HL-60 (cell line): ENCODE data around the gene CNDP1.

Experiments
- DNase-seq, 2 experiments: peaks; one replicate each; pipeline ENCODE4 v3.0.0-alpha.2; 2010 to 2020; ENCODE audit warnings: low read depth in 1 of 2, low spot score in 1 of 2
- H3K27ac ChIP-seq: fragments of 250-450 bp; sonication (Bioruptor Pico); replicated peaks from 2 replicates; pipeline ENCODE4 v1.5.1; 2020; ENCODE audit warnings: mild to moderate bottlenecking, moderate library complexity
- H3K27me3 ChIP-seq: fragments of 250-450 bp; sonication (Bioruptor Pico); 2 replicates; pipeline ENCODE4 v1.5.1; 2021; ENCODE audit warnings: mild to moderate bottlenecking, moderate library complexity; ENCODE audit not compliant: insufficient read depth, poor library complexity, severe bottlenecking
- H3K4me3 ChIP-seq: replicated peaks from 2 replicates; pipeline ENCODE4 v1.5.1; 2011; ENCODE audit warnings: mild to moderate bottlenecking, control low read depth, low read length; ENCODE audit not compliant: insufficient read depth
- CTCF ChIP-seq: IDR thresholded peaks from one replicate; pipeline ENCODE4 v1.5.1; 2011; ENCODE audit warnings: low read length, control low read depth, inconsistent platforms; ENCODE audit not compliant: insufficient read depth
- GABPA ChIP-seq: IDR thresholded peaks from 2 replicates; pipeline ENCODE4 v1.6.1; 2012; ENCODE audit warnings: low read depth
- POLR2AphosphoS5 ChIP-seq: IDR thresholded peaks from 2 replicates; pipeline ENCODE4 v1.6.1; 2012; ENCODE audit warnings: low read depth
- SPI1 ChIP-seq: IDR thresholded peaks from 2 replicates; pipeline ENCODE4 v1.6.1; 2012; ENCODE audit warnings: low read depth, mild to moderate bottlenecking, borderline replicate concordance
- TF ChIP-seq, protein P1 (sequence below): IDR thresholded peaks from 2 replicates; pipeline ENCODE4 v1.6.1; 2012; ENCODE audit warnings: low read depth; ENCODE audit not compliant: insufficient replicate concordance

Gene CNDP1

DNA sequence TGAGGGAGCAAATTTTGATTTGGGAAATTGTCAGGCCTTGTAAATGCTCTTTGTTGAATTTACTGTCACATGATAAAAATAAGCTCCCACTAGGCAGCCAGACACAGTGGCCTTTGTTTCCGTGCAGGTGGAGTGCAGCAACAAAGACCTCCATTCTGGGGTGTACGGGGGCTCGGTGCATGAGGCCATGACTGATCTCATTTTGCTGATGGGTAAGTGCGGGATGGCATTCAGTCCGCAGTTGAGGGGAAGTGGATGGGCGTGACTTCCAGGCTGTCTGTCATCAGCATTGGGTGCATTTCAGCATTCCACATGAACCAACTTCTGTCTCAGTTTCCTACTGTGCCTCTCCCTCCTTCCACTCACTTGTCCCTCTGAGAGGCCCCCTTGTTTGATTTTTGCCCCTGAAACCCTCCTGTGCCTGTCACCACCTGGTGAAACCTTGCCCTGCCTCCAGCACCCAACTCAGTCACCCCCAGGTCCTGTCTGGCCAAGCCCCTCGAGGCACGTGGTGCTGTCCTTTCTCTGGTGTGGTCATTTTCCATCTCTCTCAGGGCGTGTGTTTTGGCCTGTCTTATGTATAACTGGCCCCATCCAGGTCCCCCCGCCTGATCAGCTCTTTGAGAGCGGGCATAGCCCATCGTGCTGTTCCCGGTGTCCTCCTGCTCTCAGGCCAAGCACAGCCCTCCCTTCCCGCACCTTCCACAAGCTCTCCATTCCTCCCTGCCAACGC is 21.8 kb upstream of the CNDP1 start:
- TF ChIP-seq, protein P1, sequence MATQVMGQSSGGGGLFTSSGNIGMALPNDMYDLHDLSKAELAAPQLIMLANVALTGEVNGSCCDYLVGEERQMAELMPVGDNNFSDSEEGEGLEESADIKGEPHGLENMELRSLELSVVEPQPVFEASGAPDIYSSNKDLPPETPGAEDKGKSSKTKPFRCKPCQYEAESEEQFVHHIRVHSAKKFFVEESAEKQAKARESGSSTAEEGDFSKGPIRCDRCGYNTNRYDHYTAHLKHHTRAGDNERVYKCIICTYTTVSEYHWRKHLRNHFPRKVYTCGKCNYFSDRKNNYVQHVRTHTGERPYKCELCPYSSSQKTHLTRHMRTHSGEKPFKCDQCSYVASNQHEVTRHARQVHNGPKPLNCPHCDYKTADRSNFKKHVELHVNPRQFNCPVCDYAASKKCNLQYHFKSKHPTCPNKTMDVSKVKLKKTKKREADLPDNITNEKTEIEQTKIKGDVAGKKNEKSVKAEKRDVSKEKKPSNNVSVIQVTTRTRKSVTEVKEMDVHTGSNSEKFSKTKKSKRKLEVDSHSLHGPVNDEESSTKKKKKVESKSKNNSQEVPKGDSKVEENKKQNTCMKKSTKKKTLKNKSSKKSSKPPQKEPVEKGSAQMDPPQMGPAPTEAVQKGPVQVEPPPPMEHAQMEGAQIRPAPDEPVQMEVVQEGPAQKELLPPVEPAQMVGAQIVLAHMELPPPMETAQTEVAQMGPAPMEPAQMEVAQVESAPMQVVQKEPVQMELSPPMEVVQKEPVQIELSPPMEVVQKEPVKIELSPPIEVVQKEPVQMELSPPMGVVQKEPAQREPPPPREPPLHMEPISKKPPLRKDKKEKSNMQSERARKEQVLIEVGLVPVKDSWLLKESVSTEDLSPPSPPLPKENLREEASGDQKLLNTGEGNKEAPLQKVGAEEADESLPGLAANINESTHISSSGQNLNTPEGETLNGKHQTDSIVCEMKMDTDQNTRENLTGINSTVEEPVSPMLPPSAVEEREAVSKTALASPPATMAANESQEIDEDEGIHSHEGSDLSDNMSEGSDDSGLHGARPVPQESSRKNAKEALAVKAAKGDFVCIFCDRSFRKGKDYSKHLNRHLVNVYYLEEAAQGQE = no peak
- TF ChIP-seq GABPA = no peak
- no peak for TF ChIP-seq CTCF
- no peak for TF ChIP-seq POLR2AphosphoS5
- TF ChIP-seq SPI1 = no peak

DNA sequence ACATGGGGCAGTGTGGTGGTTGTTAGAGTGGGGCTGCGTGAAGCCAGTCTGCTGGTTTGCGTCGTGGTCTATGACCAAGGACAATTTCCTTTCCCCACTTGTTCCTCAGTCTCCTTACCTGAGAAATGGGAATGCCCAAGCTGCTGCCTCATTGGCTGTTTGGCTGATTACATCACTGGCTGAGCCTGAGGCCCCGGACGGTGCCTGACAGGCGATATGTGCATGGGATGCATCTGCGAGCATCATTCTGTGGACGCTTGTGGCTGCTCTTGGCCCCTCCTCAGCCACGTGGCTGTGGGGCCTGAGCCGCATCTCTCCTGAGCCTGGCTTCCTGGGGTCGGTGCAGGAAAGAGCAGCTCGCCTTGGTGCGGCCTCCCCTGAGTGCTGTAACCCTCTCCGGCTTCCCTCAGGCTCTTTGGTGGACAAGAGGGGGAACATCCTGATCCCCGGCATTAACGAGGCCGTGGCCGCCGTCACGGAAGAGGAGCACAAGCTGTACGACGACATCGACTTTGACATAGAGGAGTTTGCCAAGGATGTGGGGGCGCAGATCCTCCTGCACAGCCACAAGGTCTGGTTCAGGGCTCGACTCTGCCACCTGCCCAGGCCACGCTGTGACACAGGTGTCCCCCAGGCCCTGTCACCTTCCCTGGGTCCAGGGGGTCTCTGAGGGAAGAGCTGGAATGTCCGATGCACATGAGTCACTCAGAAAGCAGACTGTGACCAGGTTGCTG is 21.0 kb upstream of the CNDP1 start:
- Histone ChIP-seq H3K4me3 (no peak overlapping the region), H3K27ac (no peak overlapping the region), H3K27me3 (no peaks in the 10 kb centered on the region)
- TF ChIP-seq CTCF = no peak
- no peak for TF ChIP-seq GABPA
- TF ChIP-seq SPI1 = no peak
- TF ChIP-seq, protein P1 = no peak
- 0 out of 2 replicates have a peak, but pooled peaks have one; percentile 25 for TF ChIP-seq POLR2AphosphoS5
- no peak for DNase-seq

More for the DNA sequence above, 21.8 kb upstream of the CNDP1 start:
- no peak overlapping the region for H3K27ac ChIP-seq
- H3K27me3 ChIP-seq = no peaks in the 10 kb centered on the region
- H3K4me3 ChIP-seq = no peak overlapping the region
- no peak for DNase-seq

- Histone ChIP-seq H3K27ac (no peak overlapping the region), H3K27me3 (no peaks in the 10 kb centered on the region), H3K4me3 (no peak overlapping the region)
- no peak for TF ChIP-seq POLR2AphosphoS5
- no peak for TF ChIP-seq SPI1
- no peak for TF ChIP-seq GABPA
- TF ChIP-seq CTCF = no peak
- TF ChIP-seq, protein P1 = no peak
- DNase-seq = no peak
Measured at GRCh38 chr18:74513883-74514205, 20.5 kb upstream of the CNDP1 start.
